ENCODE results near the gene NPFF.
A peak's percentile ranks its signal among the peaks of the same experiment; 100 is the strongest.

The NPFF gene

GRCh38 chr12:53532524-53533445 is 25.5 kb upstream of the NPFF start:
- Mint-ChIP-seq H3K4me3 (no peak overlapping the region), H3K27me3 (ENCODE audit: low read depth, poor library complexity) (no peaks in the 10 kb centered on the region), H3K4me1 (no peaks in the 10 kb centered on the region), H3K9me3 (no peaks in the 10 kb centered on the region), H3K36me3 (ENCODE audit: low read depth) (peaks cover 63% of the 10 kb centered on the region), H3K27ac (peak overlapping the region; percentile 64)
- TF ChIP-seq CTCF (IDR thresholded peaks at IDR 0.05) = no peak
- no peak for DNase-seq

GRCh38 chr12:53532021-53532420 is 24.7 kb upstream of the NPFF start:
- Mint-ChIP-seq H3K27ac (no peak overlapping the region), H3K9me3 (no peaks in the 10 kb centered on the region), H3K4me1 (no peaks in the 10 kb centered on the region), H3K36me3 (ENCODE audit: low read depth) (peaks cover 57% of the 10 kb centered on the region), H3K4me3 (no peak overlapping the region), H3K27me3 (ENCODE audit: low read depth, poor library complexity) (no peaks in the 10 kb centered on the region)
- TF ChIP-seq CTCF (IDR thresholded peaks at IDR 0.05) = no peak
- no peak for DNase-seq

GRCh38 chr12:53530920-53531319 is 23.6 kb upstream of the NPFF start:
- H3K4me1 Mint-ChIP-seq = no peaks in the 10 kb centered on the region
- H3K27me3 Mint-ChIP-seq (ENCODE audit: low read depth, poor library complexity) = no peaks in the 10 kb centered on the region
- H3K9me3 Mint-ChIP-seq = no peaks in the 10 kb centered on the region
- TF ChIP-seq CTCF (IDR thresholded peaks at IDR 0.05) = no peak
- DNase-seq = no peak
- no peak overlapping the region for H3K27ac Mint-ChIP-seq
- H3K4me3 Mint-ChIP-seq = no peak overlapping the region
- H3K36me3 Mint-ChIP-seq (ENCODE audit: low read depth) = peaks cover 56% of the 10 kb centered on the region

- H3K36me3 Mint-ChIP-seq (ENCODE audit: low read depth) = peaks cover 56% of the 10 kb centered on the region
Observed at GRCh38 chr12:53530061-53530460, 22.8 kb upstream of the NPFF start.

GRCh38 chr12:53524476-53524875 is 17.2 kb upstream of the NPFF start:
- DNase-seq = no peak
- H3K36me3 Mint-ChIP-seq (ENCODE audit: low read depth) = peaks cover 67% of the 10 kb centered on the region
- H3K9me3 Mint-ChIP-seq = no peaks in the 10 kb centered on the region
- no peak overlapping the region for H3K4me3 Mint-ChIP-seq
- no peaks in the 10 kb centered on the region for H3K4me1 Mint-ChIP-seq
- no peak for TF ChIP-seq CTCF (IDR thresholded peaks at IDR 0.05)
- H3K27me3 Mint-ChIP-seq (ENCODE audit: low read depth, poor library complexity) = no peaks in the 10 kb centered on the region
- H3K27ac Mint-ChIP-seq = no peak overlapping the region

More at GRCh38 chr12:53530061-53530460, 22.8 kb upstream of the NPFF start:
- no peak for DNase-seq
- H3K27ac Mint-ChIP-seq = no peak overlapping the region
- H3K4me3 Mint-ChIP-seq = no peak overlapping the region
- no peaks in the 10 kb centered on the region for H3K9me3 Mint-ChIP-seq
- TF ChIP-seq CTCF (IDR thresholded peaks at IDR 0.05) = no peak
- H3K27me3 Mint-ChIP-seq (ENCODE audit: low read depth, poor library complexity) = no peaks in the 10 kb centered on the region
- no peaks in the 10 kb centered on the region for H3K4me1 Mint-ChIP-seq

- DNase-seq = no peak
- Mint-ChIP-seq H3K27me3 (ENCODE audit: low read depth, poor library complexity) (no peaks in the 10 kb centered on the region), H3K9me3 (no peaks in the 10 kb centered on the region), H3K4me1 (no peaks in the 10 kb centered on the region), H3K36me3 (ENCODE audit: low read depth) (peaks cover 60% of the 10 kb centered on the region), H3K4me3 (no peak overlapping the region), H3K27ac (no peak overlapping the region)
- no peak for TF ChIP-seq CTCF (IDR thresholded peaks at IDR 0.05)
Observed at GRCh38 chr12:53523131-53523530, 15.8 kb upstream of the NPFF start.

Data from nephron progenitor cell (in vitro differentiated cells).